Left forelimb (tissue), 1 donor: ENCODE measurements around the gene LRCH4.
A peak's percentile ranks its signal among the peaks of the same experiment; 100 is the strongest.
"Not testable (repeated sequence)": the region's sequence is repeated elsewhere in the genome, so short reads cannot be mapped to it uniquely, and the experiment has no call there.

Source experiments
- DNase-seq: peaks from one replicate; pipeline ENCODE4 v3.0.0-alpha.2; 2018; ENCODE audit warnings: low spot score

Gene LRCH4

DNA sequence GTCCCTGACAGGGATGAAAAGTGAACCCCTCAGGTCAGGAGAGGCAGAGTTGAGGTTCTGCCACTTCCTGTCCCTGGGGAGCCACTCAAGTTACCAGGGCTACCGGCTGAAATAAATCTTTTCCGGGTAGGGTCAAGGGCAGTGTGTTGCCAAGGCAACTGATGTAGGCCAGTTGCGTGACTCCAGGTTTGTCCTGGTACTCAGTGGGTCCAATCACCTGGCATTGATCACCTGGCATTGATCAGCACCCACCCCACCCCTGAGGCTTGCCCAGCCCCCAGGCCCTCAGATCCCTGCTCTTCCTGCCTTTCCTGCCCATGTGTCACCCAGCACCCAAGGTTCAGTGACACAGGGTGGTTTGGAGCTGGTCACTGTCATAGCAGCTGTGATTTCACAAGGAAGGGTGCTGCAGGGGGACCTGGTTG is 18.2 kb downstream of the LRCH4 start:
- no peak for DNase-seq

DNA sequence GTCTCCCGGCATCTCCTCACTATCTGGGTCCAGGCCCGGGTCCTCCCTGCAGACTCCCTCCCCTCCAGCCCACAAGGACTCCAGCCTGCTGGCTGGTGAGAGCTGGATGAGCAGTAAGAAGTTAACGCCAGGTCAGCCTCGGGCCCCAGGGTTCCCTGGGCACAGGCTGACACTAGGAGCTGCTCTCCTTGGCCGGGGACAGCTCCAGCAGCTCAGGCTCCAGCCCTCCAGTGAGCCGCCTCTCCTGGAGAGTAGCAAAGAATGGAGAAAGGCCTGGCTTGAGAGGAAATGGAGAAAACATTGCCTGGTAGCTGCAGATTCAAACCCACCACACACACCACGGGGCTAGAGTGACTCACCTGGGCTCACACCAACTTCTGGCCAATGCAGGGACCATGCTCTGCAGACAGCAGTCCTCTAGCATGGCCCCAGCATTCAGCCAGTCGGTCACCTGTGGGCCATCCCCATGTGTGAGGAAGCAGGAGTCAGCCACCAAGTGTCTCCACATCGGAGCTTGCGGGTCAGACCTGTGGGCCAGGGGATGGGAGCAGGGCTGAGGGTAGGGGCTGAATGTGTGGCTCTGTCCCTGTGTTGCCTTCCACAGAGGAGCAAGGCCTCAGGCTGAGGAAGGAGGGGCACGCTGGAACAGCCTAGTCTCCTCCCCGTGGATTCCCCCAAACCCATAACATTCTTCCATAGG is 18.7 kb downstream of the LRCH4 start:
- peak; percentile 62 for DNase-seq

DNA sequence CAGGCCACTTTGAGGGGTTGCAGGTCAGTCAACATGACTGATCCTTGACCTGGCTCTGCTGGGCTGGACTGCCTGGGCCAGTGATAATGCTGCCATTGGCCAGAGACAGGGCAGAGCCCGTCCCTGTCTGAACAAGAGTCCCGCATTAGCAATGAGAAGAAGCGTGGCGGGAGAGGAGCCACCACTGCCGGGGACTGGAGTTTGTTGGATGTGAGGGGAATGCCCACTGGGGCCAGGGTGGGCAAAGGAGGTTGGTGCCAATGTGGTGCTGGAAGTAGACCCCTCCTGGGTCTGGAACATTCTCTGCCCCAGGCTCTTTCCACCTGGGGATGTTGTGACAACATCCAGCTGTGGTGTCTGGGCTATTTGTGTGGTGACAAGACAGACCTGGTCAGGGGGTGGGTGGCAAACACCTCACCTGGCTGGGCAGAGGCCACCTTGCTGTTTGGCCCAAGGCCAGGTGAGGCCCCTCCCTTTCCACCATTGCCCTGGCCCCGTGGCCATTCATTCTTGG is 19.9 kb downstream of the LRCH4 start:
- DNase-seq: peak; percentile 47

DNA sequence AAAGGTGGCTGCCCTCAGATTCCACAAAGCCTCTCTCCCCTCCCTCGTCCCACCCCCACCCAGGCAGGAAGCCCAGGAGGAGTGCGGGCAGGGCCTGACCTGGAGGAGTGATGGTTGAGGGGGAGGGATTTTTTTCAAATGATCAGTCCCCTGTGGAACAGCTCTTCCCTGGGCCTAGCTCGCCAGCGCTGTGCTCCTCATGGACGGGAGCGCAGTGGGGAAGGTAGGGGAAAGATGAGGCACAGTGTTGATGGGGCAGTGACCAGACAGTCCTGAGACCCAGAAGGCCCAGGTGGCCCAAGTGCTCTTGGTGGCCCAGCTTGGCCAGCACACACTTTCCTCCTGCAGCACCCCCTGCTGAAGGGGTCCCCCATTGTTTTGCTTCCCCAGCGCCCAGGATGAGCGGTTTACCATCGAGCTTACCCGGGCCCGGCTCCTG is 20.8 kb downstream of the LRCH4 start:
- DNase-seq: peak; percentile 30

DNA sequence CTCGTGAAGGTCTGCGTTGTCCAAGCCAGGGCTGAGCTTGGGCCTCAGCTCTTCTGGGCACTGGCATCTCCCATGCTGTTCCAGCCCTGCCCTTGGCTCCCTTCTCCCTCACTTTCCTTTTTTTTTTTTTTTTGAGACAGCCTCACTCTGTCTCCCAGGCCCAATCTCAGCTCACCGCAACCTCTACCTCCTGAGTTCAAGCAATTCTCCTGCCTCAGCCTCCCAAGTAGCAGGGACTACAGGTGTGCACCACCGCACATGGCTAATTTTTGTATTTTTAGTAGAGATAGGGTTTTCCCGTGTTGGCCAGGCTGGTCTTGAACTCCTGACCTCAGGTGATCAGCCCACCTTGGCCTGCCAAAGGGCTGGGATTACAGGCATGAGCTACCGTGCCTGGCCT is 21.5 kb downstream of the LRCH4 start:
- DNase-seq: not testable (repeated sequence)

DNA sequence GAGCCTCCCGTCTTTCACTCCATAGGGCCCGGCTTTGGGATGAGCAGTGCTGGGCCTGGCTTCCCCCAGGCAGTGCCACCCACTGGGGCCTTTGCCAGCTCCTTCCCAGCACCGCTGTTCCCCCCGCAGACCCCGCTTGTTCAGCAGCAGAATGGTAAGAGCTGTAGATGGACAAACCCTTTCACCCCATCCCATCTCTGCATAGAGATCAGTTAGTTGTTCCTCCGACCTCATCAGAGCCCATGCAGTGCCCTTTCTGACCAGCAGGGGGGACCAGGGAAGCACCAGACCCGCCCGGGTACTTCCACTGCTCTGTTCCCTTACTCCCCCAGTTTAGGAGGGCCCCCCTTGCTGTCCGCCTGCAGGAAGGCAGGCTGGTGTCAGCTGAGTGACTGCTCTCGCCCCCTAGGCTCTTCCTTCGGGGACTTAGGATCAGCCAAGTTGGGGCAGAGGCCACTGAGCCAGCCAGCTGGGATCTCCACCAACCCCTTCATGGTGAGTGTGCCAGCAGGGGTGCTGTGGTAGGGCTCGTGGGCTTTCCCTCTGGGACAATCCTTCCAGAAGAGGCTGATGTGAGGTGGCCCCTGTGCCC is 22.0 kb downstream of the LRCH4 start:
- DNase-seq: peak; percentile 77

DNA sequence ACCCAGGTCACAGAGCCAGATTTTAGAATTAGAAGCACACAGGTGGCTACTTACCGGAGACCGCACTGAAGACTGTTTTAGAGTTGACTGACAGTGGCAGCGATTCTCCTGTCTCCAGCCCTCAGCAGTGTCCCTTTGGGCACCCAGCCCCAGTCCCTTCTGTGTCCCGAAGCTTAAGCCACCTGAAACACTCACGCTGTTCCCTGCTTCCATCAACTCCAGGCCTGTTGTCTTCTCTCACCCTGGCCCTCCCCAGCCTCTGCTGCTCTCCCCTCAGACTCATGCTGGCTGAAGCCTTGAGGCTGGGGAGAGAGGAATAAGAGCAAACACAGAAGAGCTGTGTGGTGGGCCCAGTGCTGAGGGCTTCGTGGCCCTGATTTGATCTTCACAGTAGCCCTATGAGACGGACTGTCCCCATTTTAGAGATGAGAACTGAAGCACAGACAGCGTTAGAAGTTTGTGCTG is 22.8 kb downstream of the LRCH4 start:
- peak; percentile 44 for DNase-seq

DNA sequence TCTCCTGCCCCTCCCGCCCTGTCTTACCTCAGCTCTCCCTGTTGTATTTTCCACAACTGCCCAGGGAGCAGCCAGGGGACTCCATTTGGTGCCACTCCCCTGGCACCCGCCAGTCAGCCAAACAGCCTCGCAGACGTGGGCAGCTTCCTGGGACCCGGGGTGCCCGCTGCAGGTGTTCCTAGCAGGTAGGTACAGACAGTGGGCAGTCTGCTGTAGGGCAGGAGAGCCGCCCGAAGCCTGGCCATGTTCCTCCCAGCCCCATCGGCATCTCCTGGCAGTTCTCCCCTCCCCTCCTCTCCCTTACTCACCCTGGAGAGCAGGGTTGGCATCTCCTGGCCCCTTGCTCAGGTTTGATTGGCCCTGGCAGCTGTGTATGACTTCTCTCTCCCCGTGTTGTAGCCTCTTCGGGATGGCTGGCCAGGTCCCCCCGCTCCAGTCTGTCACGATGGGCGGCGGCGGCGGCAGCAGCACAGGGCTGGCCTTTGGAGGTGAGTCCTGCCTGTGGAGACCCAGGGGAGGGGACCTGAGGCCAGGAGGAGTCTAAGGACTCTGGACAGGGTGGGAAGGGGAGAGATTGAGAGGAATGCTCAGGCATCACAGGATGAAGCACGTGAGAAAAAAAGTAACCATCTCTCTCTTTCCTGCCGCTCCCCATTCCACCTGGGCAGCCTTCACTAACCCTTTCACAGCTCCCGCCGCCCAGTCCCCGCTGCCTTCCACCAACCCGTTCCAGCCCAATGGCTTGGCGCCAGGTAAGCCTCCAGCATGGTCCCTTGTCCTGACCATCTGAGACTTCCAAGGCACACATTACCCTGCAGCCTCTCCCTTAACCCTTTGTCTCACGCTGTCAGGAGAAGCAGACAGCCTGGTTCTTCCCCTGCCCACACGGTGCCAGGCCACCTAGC is 23.5 kb downstream of the LRCH4 start:
- peak; percentile 60 for DNase-seq

DNA sequence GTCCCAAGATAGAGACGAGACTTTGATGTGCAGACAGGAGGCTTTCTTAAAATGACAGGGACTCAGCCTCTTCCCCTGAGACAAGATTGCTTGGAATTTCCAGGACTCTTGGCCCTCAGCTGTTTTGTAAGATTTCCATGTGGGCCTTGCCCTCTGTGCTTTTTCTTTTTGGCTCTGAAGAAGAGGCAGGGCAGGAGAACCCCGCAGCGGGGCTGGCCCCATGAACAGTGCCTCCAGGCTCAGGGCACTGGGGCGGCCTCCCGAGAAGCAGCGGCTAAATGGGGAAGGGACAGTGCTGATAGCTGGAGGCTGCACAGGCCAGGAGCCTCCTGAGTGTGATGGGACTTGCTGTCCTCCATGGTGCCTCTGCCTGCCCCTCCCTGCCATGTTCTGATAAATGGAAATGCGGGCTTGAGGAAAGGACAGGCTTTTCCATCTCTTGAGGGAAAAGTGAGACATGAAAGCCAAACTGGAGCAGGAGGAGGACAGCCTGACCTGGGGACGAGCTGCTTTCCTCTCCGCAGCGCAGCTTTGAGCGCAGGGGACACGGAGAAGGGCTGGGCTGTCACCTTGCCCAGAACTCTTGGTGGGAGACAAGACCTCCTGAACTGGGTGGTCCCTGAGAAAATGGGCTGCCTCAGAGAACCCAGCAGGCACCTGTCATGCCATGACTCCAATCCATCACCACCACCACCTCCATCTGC is 24.3 kb downstream of the LRCH4 start:
- DNase-seq: no peak

DNA sequence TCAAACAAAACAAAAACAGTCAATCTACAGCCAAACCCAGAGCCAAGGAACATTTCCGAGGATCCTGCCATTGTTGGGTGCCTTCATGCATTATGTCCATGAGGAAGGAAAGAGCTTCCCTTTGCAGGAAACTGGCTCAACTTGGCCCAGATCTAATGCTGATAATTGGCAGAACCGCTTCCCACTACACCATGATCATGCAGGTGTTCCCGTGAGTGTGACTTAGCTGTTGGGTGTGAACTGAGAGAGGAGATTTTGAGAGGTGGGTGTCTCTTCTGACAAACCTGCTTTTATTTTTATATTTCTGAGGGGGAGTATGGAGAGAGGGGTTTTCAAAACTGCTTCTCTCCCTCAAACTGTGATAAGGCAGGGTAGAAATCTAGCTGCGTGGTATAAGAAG is 26.8 kb downstream of the LRCH4 start:
- no peak for DNase-seq

DNA sequence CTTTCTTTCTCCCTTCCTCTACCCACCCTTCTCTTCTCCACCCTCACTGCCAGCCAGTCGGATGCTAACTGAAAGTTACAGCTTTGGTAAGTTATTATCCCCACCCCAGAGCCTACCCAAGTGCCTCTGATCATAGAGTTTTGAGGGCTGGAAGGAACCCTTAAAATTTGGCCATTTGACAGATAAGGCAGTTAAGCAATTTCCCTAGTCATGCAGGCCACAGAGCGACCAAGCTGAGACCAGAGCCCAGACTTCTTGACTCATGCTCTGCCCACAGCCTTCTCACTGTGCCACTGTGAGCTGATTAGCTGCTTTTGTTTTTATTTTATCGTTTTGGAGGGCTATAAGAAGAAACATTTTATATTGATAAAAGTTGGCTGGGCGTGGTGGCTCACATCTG is 29.4 kb downstream of the LRCH4 start:
- no peak for DNase-seq

DNA sequence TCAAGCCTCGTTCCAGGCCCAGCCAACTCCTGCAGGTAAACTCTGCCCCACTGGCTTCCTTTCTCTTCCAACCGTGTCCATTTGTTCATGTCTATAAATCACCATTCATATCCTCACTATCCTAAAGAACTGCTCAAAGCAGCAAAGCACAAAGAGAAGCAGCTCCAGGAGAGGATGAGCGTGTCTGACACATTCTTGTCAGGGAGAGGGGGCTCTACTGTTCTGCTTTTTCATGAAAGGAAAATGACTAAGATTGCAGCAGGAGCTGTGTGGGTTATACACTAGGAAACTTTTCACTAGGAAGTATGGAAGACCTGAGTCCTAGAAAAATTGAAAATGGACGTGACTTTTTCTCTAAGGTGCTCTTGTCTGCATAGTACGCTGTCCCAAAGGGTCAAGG is 30.2 kb downstream of the LRCH4 start:
- no peak for DNase-seq

DNA sequence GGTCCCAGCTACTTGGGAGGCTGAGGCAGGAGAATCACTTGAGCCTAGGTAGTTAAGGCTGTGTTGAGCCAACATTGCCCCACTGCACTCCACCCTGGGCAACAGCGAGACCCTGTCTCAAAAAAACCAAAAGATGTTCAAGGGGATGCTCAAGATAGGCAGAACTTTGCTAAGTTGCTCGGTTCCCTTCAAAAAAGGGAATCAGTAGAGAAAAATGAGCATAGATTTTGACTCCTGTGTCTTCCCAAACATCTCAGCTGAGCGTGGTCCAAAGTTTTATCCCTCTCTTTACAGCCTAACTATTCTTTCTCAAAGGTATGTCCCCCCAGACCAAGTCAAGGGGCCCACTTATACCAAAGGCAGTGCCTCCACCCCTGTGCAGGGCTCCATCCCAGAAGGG is 32.9 kb downstream of the LRCH4 start:
- no peak for DNase-seq

DNA sequence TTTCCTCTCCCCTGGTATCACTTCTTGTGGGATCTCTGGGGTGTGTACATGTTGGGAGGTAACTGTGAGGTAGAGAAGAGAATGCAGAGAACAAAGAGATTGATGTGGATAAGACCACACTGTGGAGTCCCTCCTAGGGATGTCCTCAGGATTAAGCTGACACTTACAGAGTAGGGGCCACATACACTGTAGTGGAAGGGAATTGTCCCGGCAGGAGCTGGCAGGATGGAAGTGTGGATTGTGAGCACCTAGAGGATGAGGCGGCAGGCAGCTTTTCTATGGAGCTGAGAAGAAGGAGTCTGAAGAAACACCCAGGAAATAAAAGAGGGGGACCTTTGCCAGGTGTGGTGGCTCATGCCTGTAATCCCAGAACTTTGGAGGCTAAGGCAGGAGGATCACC is 33.4 kb downstream of the LRCH4 start:
- no peak for DNase-seq

DNA sequence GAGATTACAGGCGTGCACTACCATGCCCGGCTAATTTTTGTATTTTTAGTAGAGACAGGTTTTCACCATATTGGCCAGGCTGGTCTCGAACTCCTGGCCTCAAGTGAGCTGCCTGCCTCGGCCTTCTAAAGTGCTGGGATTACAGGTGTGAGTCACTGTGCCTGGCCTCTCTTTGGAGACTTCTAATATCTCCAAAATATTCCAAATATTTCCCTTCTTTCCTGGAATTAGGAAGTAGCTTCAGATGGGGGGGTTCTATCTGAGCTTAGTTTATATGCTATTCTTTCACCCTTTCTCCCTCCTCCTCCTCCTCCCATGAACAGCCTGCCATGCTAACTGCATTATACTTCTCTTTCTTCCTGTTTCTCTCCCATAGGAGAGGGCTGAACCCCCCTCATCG is 37.5 kb downstream of the LRCH4 start:
- not testable (repeated sequence) for DNase-seq

DNA sequence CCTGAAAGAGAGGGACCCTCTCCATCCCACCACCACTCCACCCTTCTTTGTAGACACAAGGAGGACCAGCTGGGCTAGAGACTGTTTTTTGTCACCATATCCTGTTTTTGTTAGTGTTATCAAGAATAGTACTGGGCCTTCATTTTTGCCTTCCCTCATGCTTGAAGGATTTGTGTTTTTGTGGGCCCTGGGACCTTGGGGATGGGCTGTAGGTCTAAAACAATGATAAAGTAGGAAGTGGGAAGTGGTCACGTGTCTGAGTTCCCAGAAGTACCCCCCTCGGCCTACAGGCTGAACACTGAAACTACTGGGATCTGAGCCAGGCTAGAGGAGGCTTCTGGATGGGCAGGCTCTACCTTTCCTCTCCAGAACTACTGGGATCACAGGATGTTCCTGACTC is 38.1 kb downstream of the LRCH4 start:
- no peak for DNase-seq

DNA sequence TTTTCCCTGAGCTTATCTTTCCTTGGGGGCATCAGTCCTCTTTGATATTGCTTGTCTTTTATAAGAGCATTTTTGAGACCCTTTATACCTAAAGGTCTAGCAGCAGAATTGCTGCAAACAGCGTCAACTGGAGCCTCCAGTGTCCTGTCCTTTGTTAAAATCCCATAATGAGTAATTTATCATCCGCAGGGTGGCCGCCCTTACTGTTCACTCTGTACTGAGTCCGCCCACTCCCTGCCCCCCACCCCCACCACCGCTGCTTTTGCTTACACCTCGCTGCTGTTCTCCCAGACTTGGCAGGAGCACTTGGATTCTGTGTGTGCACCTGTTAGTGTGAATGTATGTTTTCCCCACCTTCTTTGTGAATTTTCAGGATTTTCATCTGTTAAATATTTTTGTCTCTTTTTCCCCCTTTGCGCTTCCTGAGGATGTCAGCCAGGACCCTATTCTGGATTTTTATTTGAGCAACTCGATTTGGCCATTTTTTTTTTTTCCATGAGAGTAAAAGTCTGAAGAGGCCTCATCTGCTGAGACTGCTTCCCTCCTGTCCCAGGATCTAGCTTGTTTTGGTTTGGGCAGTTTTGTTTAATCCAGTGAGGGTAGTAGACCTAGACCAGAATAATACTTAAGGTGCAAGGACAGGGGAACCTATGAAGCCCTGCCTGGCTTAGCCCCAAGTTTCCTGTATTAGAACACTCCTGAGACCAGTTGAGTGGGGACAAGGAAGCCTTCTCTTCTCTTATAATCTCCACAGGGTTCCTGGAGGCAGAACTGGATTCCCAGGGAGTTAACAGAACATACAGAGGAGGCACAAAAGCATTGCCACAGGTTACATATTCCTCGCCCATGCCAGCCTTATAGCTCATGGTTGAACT is 38.8 kb downstream of the LRCH4 start:
- DNase-seq: no peak

DNA sequence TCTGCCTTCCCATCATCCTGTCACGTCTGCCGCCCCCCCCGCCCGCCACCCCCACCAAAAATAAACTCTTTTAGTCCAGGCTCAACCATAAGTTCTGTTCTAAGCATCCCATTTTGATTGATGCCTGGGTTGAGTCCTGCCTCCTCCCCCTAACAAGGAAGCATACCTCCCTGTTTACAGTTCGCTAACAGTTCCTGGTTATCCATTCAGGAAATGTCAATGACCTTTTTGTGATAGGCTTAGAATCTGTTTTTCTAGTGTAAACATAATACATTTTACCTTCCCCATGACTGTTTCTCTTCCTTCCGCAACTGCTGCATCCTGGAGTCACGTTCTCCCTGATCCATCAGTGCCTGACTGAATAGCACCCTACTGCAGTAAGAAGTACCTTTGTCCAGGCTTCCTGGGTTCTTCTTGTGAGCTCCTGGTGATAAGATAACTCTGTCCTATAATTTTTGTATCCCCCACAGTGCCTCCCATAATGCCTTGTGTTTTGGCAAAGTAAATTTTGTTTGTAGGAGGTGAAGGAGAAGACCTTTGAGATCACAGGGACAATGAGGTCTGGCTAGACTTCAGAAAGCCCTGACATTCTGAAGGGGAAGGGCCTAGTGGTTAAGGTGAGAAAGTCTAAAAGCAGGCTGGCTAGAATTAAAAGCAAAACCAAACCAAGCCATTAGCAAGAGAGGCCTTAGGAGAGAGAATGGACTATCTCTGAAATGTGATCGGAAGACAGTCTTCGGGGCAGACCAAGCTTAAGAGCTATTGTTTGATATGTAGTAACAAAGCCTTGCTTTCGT is 39.6 kb downstream of the LRCH4 start:
- no peak for DNase-seq

DNA sequence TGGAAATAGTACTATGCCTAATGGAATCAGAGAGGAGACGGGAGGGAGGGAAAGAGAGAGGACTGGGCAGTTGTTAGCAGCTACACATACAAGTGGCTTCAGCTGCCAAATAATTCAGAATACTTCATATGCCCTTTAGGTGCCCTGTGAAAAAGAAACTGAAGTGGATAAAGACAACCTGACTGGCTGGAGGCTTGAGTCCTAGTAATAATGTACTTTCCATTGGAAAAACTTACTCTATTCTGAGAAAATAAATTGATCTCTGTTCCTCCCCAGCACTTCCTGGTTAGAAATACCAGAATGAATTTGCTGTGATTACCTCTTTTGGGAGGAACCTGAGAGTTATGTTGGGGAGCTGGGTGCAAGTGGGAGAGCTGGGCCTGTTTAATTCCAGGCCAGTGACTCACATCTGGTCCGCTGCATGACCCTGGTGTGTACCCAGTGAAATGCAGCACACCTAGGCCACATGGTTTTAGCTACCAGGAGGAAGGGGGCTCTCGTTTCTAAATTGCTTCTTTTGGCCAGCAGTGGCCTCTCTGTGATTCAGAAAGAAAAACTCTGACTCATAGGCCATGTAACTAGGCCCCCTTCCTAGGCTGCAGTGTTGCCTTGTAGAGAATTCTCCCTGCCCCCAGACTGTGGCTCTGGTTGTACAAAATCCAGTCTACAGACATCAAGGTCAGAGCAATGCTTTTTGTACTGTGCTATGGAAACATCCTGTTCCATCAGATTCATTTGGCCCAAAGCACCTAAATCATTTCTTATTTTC is 40.4 kb downstream of the LRCH4 start:
- no peak for DNase-seq
